AG09319 (cell line): ENCODE measurements around the gene C2CD4A.

Experiments used
- DNase-seq: peaks from one replicate; pipeline ENCODE4 v3.0.0-alpha.2; 2010; ENCODE audit warnings: low read depth; ENCODE audit errors: extremely low read depth
- TF ChIP-seq, protein P1 (sequence below): IDR thresholded peaks from 2 replicates; pipeline ENCODE4 v1.5.1; 2011; ENCODE audit warnings: low read depth, mild to moderate bottlenecking, inconsistent platforms, low read length, moderate library complexity

The C2CD4A gene

DNA sequence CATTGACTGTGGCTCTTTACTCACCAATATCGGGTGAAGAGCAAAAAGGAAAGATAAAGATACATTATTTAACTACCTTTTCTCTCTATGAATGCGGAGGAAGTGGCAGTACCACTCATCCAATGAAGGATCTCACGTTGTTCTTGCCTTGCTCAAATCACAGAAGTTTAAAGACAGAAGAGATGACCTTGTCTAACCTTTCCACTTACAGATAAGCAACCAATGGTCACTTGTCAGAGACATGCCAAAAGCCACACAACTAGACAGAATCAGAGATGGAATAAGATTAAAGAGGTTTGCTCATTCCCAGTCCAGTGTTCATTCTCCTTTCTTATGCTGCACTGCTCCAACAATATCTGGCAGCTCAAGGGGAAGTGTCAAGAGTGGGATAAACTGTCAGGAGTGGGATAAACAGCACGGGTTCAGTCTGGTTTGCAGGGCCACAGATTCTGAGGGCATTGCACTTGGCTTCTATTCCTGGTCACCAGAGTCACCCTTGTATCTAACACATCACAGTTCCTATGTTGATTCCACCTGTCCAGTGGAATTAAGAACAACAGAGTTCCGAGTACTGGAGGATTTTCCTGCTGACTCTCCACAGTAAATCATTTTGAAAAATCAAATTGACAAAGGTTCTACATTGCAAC is 13.2 kb upstream of the C2CD4A start:
- TF ChIP-seq, protein P1, sequence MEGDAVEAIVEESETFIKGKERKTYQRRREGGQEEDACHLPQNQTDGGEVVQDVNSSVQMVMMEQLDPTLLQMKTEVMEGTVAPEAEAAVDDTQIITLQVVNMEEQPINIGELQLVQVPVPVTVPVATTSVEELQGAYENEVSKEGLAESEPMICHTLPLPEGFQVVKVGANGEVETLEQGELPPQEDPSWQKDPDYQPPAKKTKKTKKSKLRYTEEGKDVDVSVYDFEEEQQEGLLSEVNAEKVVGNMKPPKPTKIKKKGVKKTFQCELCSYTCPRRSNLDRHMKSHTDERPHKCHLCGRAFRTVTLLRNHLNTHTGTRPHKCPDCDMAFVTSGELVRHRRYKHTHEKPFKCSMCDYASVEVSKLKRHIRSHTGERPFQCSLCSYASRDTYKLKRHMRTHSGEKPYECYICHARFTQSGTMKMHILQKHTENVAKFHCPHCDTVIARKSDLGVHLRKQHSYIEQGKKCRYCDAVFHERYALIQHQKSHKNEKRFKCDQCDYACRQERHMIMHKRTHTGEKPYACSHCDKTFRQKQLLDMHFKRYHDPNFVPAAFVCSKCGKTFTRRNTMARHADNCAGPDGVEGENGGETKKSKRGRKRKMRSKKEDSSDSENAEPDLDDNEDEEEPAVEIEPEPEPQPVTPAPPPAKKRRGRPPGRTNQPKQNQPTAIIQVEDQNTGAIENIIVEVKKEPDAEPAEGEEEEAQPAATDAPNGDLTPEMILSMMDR: no peak
- no peak for DNase-seq

DNA sequence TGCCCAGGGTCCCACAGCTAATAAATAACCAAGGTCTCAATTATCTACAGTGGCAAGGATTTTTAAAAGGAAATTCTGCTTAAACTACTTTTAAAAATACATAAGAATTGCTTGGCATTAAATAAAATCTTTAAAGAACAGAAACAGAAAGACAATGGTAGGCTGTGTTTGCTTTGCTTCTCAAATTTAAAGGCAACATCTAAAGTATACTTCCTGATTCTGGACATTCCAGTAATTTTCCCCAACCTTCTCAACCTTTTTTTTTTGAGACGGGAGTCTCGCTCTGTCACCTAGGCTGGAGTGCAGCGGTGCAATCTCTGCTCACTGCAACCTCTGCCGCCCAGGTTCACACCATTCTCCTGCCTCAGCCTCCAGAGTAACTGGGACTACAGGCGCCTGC is 11.8 kb upstream of the C2CD4A start:
- TF ChIP-seq, protein P1: no peak
- no peak for DNase-seq

DNA sequence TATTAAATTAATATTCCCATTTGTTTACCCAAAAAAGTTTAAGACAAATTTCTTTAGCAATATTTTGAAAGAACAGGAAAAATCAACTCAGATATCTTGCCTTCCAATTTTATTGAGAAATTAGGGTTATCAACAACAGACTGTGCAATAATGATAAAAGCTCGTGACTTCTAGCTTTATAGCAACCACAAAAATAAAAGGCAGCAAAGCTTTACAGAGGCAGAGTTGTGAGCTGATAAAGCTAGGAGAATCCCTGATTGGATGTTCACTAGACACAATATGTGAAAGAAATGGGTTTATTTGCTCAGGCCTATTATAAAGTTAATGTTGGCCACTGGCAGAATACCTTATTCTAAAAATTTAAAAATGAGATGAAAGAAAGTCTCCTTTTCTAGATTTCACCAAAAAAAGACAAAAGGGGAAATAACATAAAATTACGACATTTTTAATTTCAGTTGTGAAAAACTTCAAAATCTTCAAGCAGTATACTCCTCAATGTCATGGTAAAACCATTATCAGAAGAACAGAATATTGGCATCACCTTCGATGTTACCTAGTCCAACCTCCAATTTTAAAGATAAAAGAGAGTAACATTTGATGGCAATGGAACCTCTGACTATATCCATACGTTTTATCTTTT is 9.3 kb upstream of the C2CD4A start:
- TF ChIP-seq, protein P1: no peak
- DNase-seq: no peak

DNA sequence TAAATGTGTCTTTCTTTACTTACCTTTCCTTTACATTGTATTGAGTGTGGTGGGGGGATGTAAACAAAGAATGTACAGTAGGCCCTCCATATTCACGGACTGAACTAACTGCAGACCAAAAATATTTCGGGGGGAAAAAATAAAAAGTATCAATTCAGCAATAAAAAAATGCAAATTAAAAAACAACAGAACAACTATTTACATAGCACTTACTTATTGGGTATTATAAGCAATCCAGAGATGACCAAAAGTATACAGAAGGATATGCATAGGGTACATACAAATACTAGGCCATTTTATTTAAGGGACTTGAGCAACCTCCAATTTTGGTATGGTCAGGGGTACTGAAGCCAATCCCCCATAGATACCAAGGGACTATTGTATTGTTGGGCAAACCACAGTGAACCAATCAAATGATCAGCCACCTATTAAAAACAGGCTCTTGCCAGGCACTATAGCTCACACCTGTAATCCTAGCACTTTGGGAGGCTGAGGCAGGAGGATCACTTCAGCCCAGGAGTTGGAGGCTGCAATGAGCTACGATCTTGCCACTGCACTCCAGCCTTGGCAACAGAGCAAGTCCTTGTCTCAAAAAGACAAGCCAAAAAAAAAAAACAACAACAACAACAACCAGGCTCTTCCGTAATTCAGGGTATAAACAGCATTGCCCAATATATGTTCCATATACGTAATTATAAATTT is 8.3 kb upstream of the C2CD4A start:
- TF ChIP-seq, protein P1: no peak
- DNase-seq: no peak

DNA sequence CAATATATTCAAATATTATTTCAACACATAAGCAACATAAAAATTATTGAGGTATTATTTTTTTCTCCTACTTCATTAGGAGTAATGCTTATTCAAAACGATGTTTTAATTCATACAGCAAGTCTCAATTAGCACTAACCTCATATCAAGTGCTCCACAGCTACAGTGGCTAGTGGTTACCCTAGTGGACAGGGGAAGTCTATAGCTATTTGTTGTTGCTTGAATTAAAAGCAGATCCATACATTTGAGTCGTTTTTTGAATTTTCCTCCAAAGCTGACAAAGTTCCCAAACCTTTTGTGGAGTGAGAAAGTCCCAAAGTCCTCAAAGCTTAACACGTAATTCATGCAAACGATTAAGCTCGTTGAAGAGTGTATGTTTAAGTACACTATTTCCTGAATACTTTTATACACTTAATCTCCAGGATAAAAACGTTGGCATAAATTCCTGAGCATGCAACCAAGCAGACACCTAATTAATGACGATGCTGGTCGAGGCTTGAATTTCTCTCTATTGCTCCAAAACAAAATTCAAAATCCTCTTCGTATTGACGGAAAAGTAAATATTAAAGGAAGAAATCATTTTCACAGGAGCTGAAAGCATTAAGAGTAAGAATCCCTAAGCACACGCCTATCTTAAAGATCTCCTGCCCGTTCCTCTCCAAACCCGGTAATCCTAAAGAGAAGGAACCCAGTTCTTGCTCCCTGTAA is 7.5 kb upstream of the C2CD4A start:
- no peak for DNase-seq

DNA sequence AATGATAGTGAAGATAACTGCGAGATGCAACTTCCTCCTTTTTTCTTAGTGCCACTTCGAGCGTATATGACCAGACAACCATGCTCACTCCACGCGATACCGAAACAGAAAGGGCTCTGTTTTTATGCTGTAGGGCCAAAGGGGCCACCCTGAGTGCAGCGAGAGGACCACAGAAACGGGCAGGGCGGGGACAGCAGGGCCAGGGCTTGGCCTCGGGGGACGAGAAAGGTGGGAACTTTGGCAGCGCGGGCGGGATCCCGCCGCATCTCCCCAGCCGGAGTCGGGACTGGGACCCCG is 7.0 kb upstream of the C2CD4A start:
- no peak for DNase-seq
- TF ChIP-seq, protein P1: no peak

More for the DNA sequence above, 7.5 kb upstream of the C2CD4A start:
- TF ChIP-seq, protein P1: no peak
